GM12891 (cell line): ENCODE data around the gene CMIP.

Experiments
- POLR2A ChIP-seq: IDR thresholded peaks from 2 replicates; pipeline ENCODE4 v1.6.1; 2011; ENCODE audit warnings: low read depth, low read length, control low read depth
- POLR2AphosphoS5 ChIP-seq: IDR thresholded peaks from 2 replicates; pipeline ENCODE4 v1.6.1; 2011; ENCODE audit warnings: low read depth, low read length, control low read depth
- POU2F2 ChIP-seq: IDR thresholded peaks from 2 replicates; pipeline ENCODE4 v1.6.1; 2011; ENCODE audit warnings: low read depth, mild to moderate bottlenecking, control low read depth, low read length, moderate library complexity
- SPI1 ChIP-seq: IDR thresholded peaks from 2 replicates; pipeline ENCODE4 v1.6.1; 2011; ENCODE audit warnings: low read depth, low read length, control low read depth
- TAF1 ChIP-seq: IDR thresholded peaks from 2 replicates; pipeline ENCODE4 v1.6.1; 2011; ENCODE audit warnings: low read depth, low read length, control low read depth

GRCh38 chr16:81473969-81474959, 29.7 kb downstream of the CMIP start:
- TF ChIP-seq POLR2A = no peak
- no peak for TF ChIP-seq POLR2AphosphoS5
- no peak for TF ChIP-seq POU2F2
- no peak for TF ChIP-seq TAF1
- TF ChIP-seq SPI1 = no peak
